Immature natural killer cell (primary cell): ENCODE results near the gene RRAS. TPM values are rescaled to one million over a fixed set of nuclear protein-coding genes. Genes with fewer than 3 reads are reported as not detected.

Source experiments
- DNase-seq, 3 donors: peaks; one replicate each; pipeline ENCODE4 v3.0.0; 2022; ENCODE audit warnings: mixed read lengths in 1 of 3
- H3K27ac Mint-ChIP-seq, 6 donors: one replicate each; pipeline ENCODE4 v1.8.0; 2020; ENCODE audit warnings: mixed read lengths in 6 of 6, mild to moderate bottlenecking in 5 of 6, inconsistent platforms in 4 of 6, moderate library complexity in 3 of 6
- H3K27me3 Mint-ChIP-seq, 3 donors: one replicate each; pipeline ENCODE4 v1.8.0; 2020 to 2021; ENCODE audit warnings: low read depth in 3 of 3, mild to moderate bottlenecking in 3 of 3, mixed read lengths in 3 of 3, moderate library complexity in 3 of 3, inconsistent platforms in 1 of 3
- H3K36me3 Mint-ChIP-seq, 3 donors: one replicate each; pipeline ENCODE4 v1.8.0; 2020; ENCODE audit warnings: mixed read lengths in 3 of 3, inconsistent platforms in 2 of 3, mild to moderate bottlenecking in 2 of 3
- H3K4me1 Mint-ChIP-seq, 2 donors: one replicate each; pipeline ENCODE4 v1.8.0; 2020; ENCODE audit warnings: inconsistent platforms in 2 of 2, mild to moderate bottlenecking in 2 of 2, mixed read lengths in 2 of 2, moderate library complexity in 1 of 2
- H3K4me3 Mint-ChIP-seq, 5 donors: one replicate each; pipeline ENCODE4 v1.8.0; 2020; ENCODE audit warnings: mild to moderate bottlenecking in 5 of 5, mixed read lengths in 5 of 5, inconsistent platforms in 3 of 5, moderate library complexity in 3 of 5
- H3K9me3 Mint-ChIP-seq, 6 donors: one replicate each; pipeline ENCODE4 v1.8.0; 2020; ENCODE audit warnings: mild to moderate bottlenecking in 6 of 6, mixed read lengths in 6 of 6, inconsistent platforms in 4 of 6, moderate library complexity in 3 of 6
- polyA plus RNA-seq, 3 donors: library from polyadenylated mRNA; unstranded; fragments of 300-500 nt; fragmentation: Illumina TruSeq; gene quantifications; one replicate each; pipeline ENCODE4 v1.2.3, GENCODE V29; 2021

Gene RRAS
- polyA plus RNA-seq, 3 donors from 2014 or later = 9.0 to 17.3 (median 13.5) TPM

DNA sequence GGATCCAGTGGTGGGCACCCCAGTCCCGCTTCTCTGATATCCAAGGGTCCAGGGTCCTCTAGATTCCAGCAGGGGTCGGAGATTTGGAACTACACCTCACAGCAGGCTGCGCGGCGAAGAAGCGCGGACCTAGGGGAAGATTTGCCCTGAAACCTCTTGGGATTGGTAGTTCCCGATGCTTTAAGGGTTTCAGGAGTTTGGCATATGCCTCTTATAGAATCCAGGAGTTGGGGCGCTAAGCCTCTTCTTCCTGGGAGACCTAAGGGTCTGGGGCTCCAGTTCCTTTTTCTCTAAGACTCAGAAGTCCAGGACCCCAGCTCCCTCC is 26.1 kb upstream of the RRAS start:
- Mint-ChIP-seq H3K4me1 (peaks cover 44 to 45% of the 10 kb centered on the region in 2 donors), H3K36me3 (peaks cover 0 to 5% (median 3%) of the 10 kb centered on the region in 3 donors), H3K4me3 (peak overlapping the region; percentile 96 to 99 (median 97)), H3K27ac (peak overlapping the region; percentile 93 to 99 (median 96)), H3K27me3 (peaks cover 7 to 12% (median 11%) of the 10 kb centered on the region in 3 donors), H3K9me3 (no peaks in the 10 kb centered on the region)
- no peak for DNase-seq

DNA sequence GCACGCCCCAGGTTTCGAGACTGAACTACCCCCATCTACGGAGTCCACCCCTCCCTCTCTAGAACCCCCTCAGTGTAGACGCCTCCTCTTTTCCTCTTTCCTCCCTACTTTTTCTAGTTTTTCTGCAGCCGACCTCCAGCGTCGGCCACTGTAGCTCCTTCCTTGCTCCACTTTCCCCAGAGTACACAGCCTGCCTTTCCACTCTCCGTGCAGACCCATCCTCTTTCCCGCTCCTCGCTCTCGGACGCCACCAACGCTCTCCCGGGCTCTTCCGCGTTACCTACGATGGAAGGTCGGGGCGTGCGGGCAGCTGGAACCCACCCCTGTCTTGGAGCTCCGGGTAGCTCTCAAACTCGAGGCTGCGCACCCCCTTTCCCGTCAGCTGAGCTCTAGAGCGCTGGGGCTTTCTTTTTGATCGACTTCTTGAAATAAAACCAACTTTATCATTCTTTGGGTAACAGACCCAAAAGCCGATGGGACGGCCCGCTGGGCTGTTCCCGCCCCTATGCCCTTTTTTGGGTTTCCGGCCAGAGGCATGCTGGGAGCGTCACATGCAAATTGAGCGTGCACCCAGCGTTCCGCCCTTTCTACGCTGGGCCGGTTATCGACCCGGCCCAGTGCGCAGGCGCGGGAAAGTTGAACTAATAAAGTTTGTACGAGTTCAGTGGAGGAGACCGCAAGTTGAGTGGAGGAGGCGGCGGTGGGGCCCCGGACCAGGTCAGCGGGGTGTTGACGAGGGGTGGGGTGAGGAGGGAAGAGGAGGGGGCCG is 25.6 kb upstream of the RRAS start, which contains the start of the genes BCL2L12 and IRF3:
Gene BCL2L12, plus strand, starts transcription at position 583 of the 769 bp plus-strand sequence. CDS start 760 bp downstream, outside the sequence.
Gene IRF3, minus strand, starts transcription at position 507 of the 769 bp plus-strand sequence. CDS start 1,019 bp downstream, outside the sequence.
- Mint-ChIP-seq H3K27me3 (peaks cover 7 to 12% (median 11%) of the 10 kb centered on the region in 3 donors), H3K27ac (peak within 1 kb of the TSS; percentile 93 to 99 (median 96)), H3K9me3 (no peaks in the 10 kb centered on the region), H3K36me3 (peaks cover 0 to 5% (median 3%) of the 10 kb centered on the region in 3 donors), H3K4me3 (peak within 1 kb of the TSS; percentile 96 to 99 (median 97)), H3K4me1 (peaks cover 44 to 45% of the 10 kb centered on the region in 2 donors)
- peak; percentile 98 for DNase-seq

DNA sequence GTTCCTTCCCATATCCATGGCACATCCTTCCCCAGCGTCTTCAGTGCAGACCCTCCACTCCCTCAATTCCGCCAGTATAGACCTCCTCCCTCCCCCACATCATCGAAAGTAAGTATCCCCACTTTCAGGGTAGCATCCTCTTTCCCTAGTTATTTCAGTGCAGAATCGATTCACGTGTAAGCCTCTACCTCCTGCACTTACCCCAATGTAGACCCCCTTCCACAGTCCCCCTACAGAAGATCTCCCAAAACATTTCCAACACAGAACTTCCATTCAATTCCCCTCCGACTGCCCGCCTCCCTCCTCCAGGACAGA is 25.1 kb upstream of the RRAS start:
- H3K27ac Mint-ChIP-seq = peak overlapping the region; percentile 93 to 99 (median 96)
- peaks cover 44 to 50% of the 10 kb centered on the region in 2 donors for H3K4me1 Mint-ChIP-seq
- H3K9me3 Mint-ChIP-seq = no peaks in the 10 kb centered on the region
- peak in 1 of 3 donors; percentile 27 for DNase-seq
- H3K36me3 Mint-ChIP-seq = peaks cover 0 to 5% (median 3%) of the 10 kb centered on the region in 3 donors
- peak overlapping the region; percentile 96 to 99 (median 97) for H3K4me3 Mint-ChIP-seq
- H3K27me3 Mint-ChIP-seq = peaks cover 7 to 12% (median 11%) of the 10 kb centered on the region in 3 donors

DNA sequence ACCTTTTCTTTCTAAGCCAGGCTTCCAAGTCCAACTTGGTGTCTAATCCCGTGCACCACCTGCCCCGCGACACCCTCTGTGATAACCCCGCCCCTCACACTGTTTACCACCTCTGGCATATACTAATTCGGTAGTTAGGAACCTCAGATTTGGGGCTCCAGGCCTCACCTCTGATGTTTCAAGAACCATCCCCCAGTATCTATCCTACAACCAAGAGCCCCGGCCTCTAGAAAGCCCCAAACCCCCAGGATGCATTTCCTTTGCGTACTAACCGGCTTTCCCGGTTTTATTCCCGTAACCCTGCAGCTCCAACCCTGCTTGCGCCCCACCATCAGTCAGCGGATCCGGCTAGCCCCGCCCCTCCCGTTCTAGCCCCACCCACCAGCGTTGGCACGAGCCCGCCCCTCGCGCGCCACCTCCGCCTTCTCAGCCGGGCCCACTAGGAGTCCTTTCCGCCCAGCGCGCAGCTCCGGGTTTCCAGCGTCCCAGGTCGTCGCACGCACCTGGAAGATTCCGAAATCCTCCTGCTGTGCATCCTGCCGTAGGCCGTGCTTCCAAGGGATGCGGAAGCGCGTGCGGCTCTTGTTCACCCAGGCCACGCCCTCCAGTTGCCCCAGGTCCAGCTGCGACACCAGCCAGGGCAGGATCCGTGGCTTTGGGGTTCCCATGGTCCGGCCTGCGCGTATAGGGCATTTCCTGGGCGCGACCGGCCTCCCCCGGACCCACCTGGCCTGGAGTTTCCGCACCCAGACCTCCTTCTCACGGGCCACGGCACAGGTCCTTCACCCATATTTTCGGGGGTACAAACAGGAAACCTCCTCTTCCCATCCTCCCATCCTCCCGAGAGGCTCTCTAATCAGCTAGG is 24.5 kb upstream of the RRAS start:
- peak overlapping the region; percentile 96 to 99 (median 97) for H3K4me3 Mint-ChIP-seq
- peak overlapping the region; percentile 93 to 99 (median 96) for H3K27ac Mint-ChIP-seq
- H3K4me1 Mint-ChIP-seq = peaks cover 44 to 50% of the 10 kb centered on the region in 2 donors
- DNase-seq = peak; percentile 80 to 85 (median 82)
- peaks cover 0 to under 1% (median 0%) of the 10 kb centered on the region in 3 donors for H3K36me3 Mint-ChIP-seq
- peaks cover 7 to 12% (median 11%) of the 10 kb centered on the region in 3 donors for H3K27me3 Mint-ChIP-seq
- no peaks in the 10 kb centered on the region for H3K9me3 Mint-ChIP-seq

DNA sequence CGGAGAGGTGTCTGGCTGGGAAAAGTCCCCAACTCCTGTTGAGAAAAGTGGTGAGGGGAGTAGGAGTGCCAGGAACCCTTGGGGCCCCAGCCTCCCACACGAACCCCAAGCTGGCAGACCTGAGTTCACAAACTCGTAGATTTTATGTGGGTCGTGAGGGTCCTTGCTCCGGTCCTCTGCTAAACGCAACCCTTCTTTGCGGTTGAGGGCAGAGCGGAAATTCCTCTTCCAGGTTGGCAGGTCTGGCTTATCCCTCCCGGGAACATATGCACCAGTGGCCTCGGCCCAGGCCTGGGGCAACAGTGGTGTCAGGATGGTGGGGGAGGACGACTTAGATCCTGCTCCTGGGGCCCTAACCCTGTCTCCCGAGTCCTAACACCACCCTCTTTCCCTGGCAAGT is 23.3 kb upstream of the RRAS start:
- no peak for DNase-seq
- peaks cover 7 to 12% (median 11%) of the 10 kb centered on the region in 3 donors for H3K27me3 Mint-ChIP-seq
- H3K27ac Mint-ChIP-seq = peak overlapping the region; percentile 93 to 99 (median 96)
- H3K4me1 Mint-ChIP-seq = peaks cover 44 to 50% of the 10 kb centered on the region in 2 donors
- H3K4me3 Mint-ChIP-seq = peak overlapping the region; percentile 96 to 99 (median 97)
- H3K36me3 Mint-ChIP-seq = no peaks in the 10 kb centered on the region
- H3K9me3 Mint-ChIP-seq = no peaks in the 10 kb centered on the region

DNA sequence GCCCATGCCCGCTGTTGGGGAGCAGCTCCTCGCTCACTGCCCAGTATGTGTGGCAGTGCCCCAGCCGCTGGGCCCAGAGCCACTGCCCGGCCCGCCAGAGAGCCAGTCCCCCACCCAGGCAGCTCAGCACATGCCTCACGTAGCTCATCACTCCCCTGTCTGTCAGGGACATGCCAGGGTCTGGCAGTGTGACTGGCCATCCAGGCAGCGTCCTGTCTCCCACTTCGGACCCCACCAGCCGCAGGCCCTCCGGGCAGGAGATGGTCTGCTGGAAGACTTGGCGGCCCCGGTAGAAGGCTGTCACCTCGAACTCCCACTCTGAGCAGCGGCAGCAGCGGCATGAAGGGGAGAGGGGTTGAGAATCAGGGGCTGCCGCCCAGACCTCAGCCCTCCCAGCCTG is 22.1 kb upstream of the RRAS start:
- Mint-ChIP-seq H3K4me1 (peaks cover 37 to 44% of the 10 kb centered on the region in 2 donors), H3K27ac (peak overlapping the region in 1 of 6 donors; percentile 39)

DNA sequence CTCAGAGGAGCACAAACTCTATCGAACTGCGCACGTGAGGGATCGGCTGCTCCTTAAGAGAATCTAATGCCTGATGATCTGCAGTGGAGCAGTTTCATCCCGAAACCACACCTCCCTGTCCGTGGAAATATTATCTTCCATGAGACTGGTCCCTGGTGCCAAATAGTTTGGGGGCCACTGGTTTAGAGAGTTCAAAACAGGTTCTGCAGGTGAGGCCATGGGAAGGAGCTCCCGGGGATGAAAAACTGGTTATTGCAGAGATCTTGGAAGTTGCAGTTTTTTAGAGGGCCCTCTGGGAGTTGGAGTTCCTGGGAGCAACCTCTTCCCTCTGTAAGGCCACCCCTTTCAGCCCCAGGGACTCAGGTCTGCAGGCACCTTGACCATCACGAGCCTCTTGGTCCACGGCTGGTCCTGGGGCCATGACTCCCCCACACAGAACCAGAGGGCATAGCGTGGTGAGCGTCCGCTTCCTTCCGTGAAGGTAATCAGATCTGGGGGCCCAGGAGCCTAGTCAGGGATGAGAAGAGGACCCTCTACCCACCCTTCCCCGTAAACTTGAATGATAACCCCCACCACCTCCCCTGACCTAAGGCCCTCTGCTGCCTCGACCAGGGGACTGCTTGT is 20.5 kb upstream of the RRAS start:
- Mint-ChIP-seq H3K27me3 (peaks cover 8 to 13% (median 10%) of the 10 kb centered on the region in 3 donors), H3K36me3 (peaks cover 0 to 4% (median 0%) of the 10 kb centered on the region in 3 donors), H3K27ac (peak overlapping the region in 5 of 6 donors; percentile 15 to 57 (median 21)), H3K4me1 (peaks cover 34 to 35% of the 10 kb centered on the region in 2 donors), H3K9me3 (no peaks in the 10 kb centered on the region), H3K4me3 (no peak overlapping the region)
- DNase-seq = no peak

More for the DNA sequence above, 22.1 kb upstream of the RRAS start:
- H3K9me3 Mint-ChIP-seq = no peaks in the 10 kb centered on the region
- no peak for DNase-seq
- H3K27me3 Mint-ChIP-seq = peaks cover 7 to 14% (median 12%) of the 10 kb centered on the region in 3 donors
- peaks cover 0 to 4% (median 0%) of the 10 kb centered on the region in 3 donors for H3K36me3 Mint-ChIP-seq
- H3K4me3 Mint-ChIP-seq = peak overlapping the region in 1 of 5 donors; percentile 18

DNA sequence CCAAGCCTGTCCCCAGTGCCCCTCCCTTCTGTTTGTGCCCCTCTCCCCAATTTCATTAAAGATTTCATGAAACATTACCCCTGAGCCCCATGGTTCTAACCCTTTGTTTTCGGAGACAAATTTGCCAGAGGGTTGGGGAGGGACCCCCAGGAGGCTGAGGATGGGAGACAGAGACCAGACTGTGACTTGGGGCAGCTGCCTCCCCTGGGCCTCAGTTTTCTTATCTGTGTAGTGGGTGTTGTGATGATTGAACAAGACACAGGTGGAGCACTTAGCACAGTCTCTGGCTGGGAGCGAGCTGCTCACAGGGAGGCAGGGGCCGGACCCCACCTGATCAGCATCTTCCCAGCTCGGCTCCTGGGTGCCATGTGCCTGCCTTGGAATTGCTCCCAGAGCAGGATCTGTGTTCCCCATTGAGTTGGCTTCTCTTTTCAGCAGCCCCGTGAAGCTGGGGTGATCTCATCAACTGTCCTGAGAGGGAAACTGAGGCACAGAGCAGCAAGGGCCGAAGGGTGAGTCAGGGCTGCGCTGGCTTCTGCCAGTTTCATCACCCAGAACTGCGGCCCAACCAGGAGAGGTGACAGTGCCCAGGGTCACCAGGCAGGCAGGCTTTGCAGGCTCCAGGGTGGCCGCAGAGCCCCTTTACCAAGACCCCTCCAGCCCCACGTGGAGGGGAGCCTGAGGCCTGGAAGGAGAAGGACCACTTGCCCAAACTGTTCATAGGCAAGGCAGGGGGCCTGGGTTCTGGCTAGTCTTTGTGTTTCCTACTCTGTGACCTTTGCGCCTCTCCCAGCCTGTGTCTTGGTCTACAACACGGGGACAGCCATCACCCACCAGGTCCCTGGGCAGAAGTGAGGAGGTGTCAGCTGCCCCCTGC is 18.9 kb upstream of the RRAS start:
- H3K4me3 Mint-ChIP-seq = no peak overlapping the region
- peaks cover 4 to 10% (median 4%) of the 10 kb centered on the region in 3 donors for H3K27me3 Mint-ChIP-seq
- peak overlapping the region in 2 of 6 donors; percentile 46 to 53 for H3K27ac Mint-ChIP-seq
- DNase-seq = no peak
- H3K36me3 Mint-ChIP-seq = peaks cover 4 to 11% (median 6%) of the 10 kb centered on the region in 3 donors
- H3K4me1 Mint-ChIP-seq = peaks cover 25 to 32% of the 10 kb centered on the region in 2 donors
- no peaks in the 10 kb centered on the region for H3K9me3 Mint-ChIP-seq

DNA sequence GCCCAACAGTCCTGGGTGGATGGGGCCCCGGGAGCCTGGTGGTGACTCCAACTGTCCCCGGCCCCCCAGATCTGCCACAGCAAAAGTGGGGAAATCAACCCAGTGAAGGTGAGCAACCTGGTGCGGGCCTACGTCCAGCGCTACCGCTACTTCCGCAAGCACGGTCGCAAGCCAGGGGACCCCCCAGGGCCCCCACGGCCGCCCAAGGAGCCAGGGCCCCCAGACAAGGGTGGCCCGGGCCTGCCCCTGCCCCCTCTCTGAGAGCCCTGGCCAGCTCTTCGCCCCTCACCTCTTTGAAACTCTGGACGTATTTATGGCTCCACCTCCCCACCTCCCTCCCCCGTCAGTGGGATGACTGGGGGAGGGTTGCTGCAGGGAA is 18.2 kb upstream of the RRAS start:
- peaks cover 3 to 7% (median 4%) of the 10 kb centered on the region in 3 donors for H3K27me3 Mint-ChIP-seq
- DNase-seq = no peak
- H3K36me3 Mint-ChIP-seq = peaks cover 4 to 11% (median 6%) of the 10 kb centered on the region in 3 donors
- H3K4me1 Mint-ChIP-seq = peaks cover 19 to 27% of the 10 kb centered on the region in 2 donors
- H3K9me3 Mint-ChIP-seq = no peaks in the 10 kb centered on the region
- peak overlapping the region in 1 of 6 donors; percentile 46 for H3K27ac Mint-ChIP-seq
- no peak overlapping the region for H3K4me3 Mint-ChIP-seq

DNA sequence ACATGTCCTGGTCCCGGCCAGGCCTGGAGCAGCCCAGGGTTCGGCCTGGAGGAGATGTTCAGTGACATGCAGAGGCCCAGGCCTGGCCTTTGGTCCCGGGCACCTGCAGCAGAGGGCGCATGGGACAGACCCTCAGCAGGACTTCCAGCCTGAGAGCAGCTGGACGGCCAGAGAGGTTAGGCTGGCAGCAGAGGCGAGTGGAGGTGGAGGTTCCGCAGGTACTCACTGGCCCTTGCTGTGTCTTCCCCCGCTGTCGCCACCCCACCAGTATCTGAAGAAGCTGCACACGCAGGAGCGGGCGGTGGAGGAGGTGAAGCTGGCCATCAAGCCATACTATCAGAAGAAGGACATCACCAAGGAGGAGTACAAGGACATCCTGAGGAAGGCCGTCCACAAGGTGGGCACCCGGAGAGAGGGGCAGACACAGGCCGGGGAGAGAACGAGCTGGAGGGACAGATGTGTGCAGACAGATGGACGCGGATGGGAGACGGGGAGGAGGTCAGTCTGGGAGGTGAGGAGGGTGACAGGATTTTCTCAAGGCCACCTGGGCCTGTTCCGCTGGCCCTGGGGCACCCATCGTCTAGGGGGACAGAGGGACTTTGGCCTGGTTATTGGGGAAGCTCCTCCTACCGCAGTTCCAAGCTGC is 17.7 kb upstream of the RRAS start:
- Mint-ChIP-seq H3K27me3 (peaks cover 3 to 7% (median 5%) of the 10 kb centered on the region in 3 donors), H3K4me1 (peaks cover 18 to 22% of the 10 kb centered on the region in 2 donors), H3K36me3 (peaks cover 4 to 11% (median 6%) of the 10 kb centered on the region in 3 donors), H3K27ac (peak overlapping the region in 2 of 6 donors; percentile 46 to 67), H3K9me3 (no peaks in the 10 kb centered on the region), H3K4me3 (no peak overlapping the region)
- DNase-seq = no peak

DNA sequence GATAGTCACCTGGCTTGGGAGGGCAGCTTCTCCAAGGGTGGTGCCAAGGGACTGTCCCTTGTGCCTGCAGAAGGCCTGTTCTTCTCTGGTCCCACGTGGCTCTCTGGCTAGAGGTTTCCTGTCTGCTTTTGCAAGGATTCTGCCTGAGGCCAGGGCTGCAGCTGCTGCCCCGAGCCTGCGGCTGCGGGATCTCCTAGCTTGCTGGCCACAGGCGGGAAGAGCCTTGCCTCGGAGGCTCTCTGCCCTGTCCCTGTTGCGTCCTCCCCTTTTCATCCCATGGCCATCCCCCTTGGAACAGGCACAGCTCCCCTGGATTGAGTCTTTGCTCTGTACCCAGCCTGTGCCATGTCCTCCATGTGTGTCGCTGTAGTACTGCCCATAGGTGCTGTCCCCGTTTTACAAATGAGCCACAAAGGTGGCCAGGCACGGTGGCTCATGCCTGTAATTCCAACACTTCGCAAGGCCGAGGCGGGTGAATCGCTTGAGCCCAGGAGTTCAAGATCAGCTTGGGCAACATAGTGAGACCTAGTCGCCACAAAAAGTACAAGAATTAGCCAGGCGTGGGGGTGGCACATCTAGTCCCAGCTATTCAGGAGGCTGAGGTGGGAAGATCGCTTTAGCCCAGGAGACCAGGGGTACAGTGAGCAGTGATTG is 16.6 kb upstream of the RRAS start:
- Mint-ChIP-seq H3K27me3 (peaks cover 2 to 7% (median 5%) of the 10 kb centered on the region in 3 donors), H3K9me3 (no peaks in the 10 kb centered on the region), H3K36me3 (peaks cover 4 to 11% (median 6%) of the 10 kb centered on the region in 3 donors), H3K4me1 (peaks cover 18 to 20% of the 10 kb centered on the region in 2 donors), H3K4me3 (peak overlapping the region in 3 of 5 donors; percentile 1 to 74 (median 69)), H3K27ac (peak overlapping the region; percentile 81 to 99 (median 96))
- DNase-seq = no peak
